Testis (tissue), 2 donors: ENCODE measurements around the gene NUP37.
"Not testable (repeated sequence)": the region's sequence is repeated elsewhere in the genome, so short reads cannot be mapped to it uniquely, and the experiment has no call there.

ENCODE experiments used
- CTCF ChIP-seq, 3 experiments: fragments of 450-650 bp in 2 of 3; fragments of 200-600 bp in 1 of 3; sonication (generic) in 1 of 3; IDR thresholded peaks; one replicate each; pipeline ENCODE4 v1.5.1; 2016 to 2019; ENCODE audit warnings: antibody characterized with exemption in 3 of 3, mild to moderate bottlenecking in 2 of 3, moderate library complexity in 1 of 3
- POLR2A ChIP-seq: fragments of 450-650 bp; IDR thresholded peaks from one replicate; pipeline ENCODE4 v1.6.1; 2017; ENCODE audit warnings: antibody characterized with exemption, mild to moderate bottlenecking, moderate library complexity

- not testable (repeated sequence) for TF ChIP-seq CTCF (IDR thresholded peaks at IDR 0.05); POLR2A
These were observed 1.4 kb upstream of the NUP37 start for GRCh38 chr12:102121328-102121727.
